Measurements from ENCODE around the gene PLCB1.

PLCB1 gene

DNA sequence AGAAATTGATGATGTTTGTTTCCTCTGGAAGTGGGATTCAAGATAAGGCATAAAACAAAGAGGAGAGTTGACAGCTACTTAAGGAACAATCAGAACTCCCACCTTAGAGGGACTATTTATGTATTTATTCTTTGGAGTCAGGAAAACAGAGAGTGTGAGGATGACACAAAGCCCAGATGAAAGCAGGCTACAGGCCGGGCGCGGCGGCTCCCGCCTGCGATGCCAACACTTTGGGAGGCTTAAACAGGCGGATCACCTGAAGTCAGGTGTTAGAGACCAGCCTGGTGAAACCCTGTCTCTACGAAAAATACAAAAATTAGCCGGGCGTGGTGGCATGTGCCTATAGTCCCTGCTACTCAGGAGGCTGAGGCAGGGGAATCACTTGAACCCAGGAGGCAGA lies 543.8 kb downstream of the PLCB1 start:
- Histone ChIP-seq H3K27ac (ENCODE audit: low read length) (no peak overlapping the region), H3K4me1 (ENCODE audit: insufficient read depth, low read length) (peaks cover 8% of the 10 kb centered on the region), H3K27me3 (ENCODE audit: insufficient read depth, low read length) (no peaks in the 10 kb centered on the region), H3K9me3 (ENCODE audit: insufficient read depth, low read depth, low read length) (no peaks in the 10 kb centered on the region), H3K9ac (ENCODE audit: low read depth, low read length) (no peak overlapping the region), H3K4me3 (ENCODE audit: low read length) (no peak overlapping the region), H3K36me3 (ENCODE audit: insufficient read depth, low read depth, low read length) (no peaks in the 10 kb centered on the region)

DNA sequence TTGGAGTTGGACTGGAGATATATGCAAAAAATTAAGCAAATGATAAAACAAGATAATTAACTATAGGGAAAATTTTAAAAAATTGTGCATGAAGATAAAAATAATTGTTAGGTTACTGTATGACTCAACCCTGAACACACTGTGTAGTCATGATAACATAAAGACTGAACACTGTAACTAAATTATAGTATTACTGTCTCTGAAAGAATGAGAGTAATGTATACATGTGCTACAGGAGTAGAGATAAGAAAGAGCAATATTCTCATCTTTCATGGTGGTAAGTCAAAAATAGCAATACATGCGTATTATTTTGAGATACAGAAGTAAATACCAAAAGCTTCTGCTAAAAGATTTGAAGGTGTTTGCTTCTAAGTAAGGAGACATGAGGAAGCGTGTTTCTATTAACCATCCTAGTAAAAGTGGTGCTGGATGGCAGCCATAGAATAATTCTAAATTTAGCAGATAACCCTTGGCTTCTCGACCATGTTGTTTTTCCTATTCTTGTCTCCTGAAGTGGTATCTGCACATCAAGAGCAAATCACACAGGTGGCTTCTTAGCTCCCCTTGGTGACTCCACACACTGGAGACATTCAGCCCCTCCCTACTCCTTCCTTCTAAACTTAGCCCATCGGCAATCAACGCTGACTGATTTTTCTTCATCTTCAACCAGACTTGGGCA lies 546.2 kb downstream of the PLCB1 start:
- Histone ChIP-seq H3K4me1 (ENCODE audit: insufficient read depth, low read length) (no peaks in the 10 kb centered on the region), H3K4me3 (ENCODE audit: low read length) (no peak overlapping the region), H3K36me3 (ENCODE audit: insufficient read depth, low read depth, low read length) (no peaks in the 10 kb centered on the region), H3K27ac (ENCODE audit: low read length) (no peak overlapping the region), H3K27me3 (ENCODE audit: insufficient read depth, low read length) (no peaks in the 10 kb centered on the region), H3K9me3 (ENCODE audit: insufficient read depth, low read depth, low read length) (no peaks in the 10 kb centered on the region), H3K9ac (ENCODE audit: low read depth, low read length) (no peak overlapping the region)

- no peak overlapping the region for H3K9ac ChIP-seq (ENCODE audit: low read depth, low read length)
- no peak overlapping the region for H3K4me3 ChIP-seq (ENCODE audit: low read length)
- peaks cover 15% of the 10 kb centered on the region for H3K9me3 ChIP-seq (ENCODE audit: insufficient read depth, low read depth, low read length)
- H3K27me3 ChIP-seq (ENCODE audit: insufficient read depth, low read length): no peaks in the 10 kb centered on the region
- H3K27ac ChIP-seq (ENCODE audit: low read length): no peak overlapping the region
- no peaks in the 10 kb centered on the region for H3K36me3 ChIP-seq (ENCODE audit: insufficient read depth, low read depth, low read length)
- no peaks in the 10 kb centered on the region for H3K4me1 ChIP-seq (ENCODE audit: insufficient read depth, low read length)
These were observed 557.3 kb downstream of the PLCB1 start for GRCh38 chr20:8689337-8689736.

DNA sequence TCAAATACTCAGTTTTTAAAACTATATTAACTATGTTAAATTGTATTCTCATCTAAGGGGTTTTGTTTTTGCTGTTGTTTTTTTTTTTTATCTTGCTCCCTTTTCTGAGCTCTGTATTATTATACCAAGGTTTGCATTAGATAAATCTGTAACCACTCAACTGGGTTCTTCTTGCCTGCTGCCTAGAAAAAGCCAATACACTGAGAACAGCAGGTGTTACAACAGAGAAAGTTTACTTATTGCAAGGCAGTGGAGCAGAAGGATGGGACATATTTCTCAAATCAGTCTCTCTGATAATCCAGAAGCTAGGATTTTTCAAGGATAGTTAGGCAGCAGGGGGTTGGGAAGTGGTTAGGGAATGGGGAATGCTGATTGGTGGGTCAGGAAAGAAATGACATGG lies 558.0 kb downstream of the PLCB1 start:
- no peaks in the 10 kb centered on the region for H3K36me3 ChIP-seq (ENCODE audit: insufficient read depth, low read depth, low read length)
- no peaks in the 10 kb centered on the region for H3K27me3 ChIP-seq (ENCODE audit: insufficient read depth, low read length)
- no peak overlapping the region for H3K27ac ChIP-seq (ENCODE audit: low read length)

DNA sequence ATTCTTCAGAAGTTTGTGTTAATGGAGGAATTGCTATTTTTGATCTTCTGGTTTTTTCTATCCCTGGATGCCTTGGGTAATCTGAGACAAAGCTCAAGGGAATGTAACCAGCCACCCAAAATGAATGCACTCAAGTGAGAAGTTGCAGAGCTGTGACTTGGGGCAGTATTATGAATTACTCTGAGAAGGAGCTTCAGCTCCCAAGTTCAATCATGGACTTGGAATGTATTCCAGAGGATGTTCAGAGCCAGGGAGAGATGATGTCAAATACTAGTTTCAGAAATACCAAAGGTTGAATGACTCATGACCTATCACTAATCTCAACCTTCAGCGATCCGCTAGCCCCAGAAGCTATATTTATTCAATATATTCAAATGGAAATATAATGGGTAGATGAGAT lies 561.6 kb downstream of the PLCB1 start:
- Histone ChIP-seq H3K9me3 (ENCODE audit: insufficient read depth, low read depth, low read length) (peaks cover 15% of the 10 kb centered on the region), H3K4me3 (ENCODE audit: low read length) (no peak overlapping the region), H3K4me1 (ENCODE audit: insufficient read depth, low read length) (no peaks in the 10 kb centered on the region), H3K36me3 (ENCODE audit: insufficient read depth, low read depth, low read length) (no peaks in the 10 kb centered on the region), H3K27ac (ENCODE audit: low read length) (no peak overlapping the region), H3K9ac (ENCODE audit: low read depth, low read length) (no peak overlapping the region), H3K27me3 (ENCODE audit: insufficient read depth, low read length) (no peaks in the 10 kb centered on the region)

More for the DNA sequence above, 558.0 kb downstream of the PLCB1 start:
- no peak overlapping the region for H3K4me3 ChIP-seq (ENCODE audit: low read length)
- H3K9ac ChIP-seq (ENCODE audit: low read depth, low read length): no peak overlapping the region
- H3K9me3 ChIP-seq (ENCODE audit: insufficient read depth, low read depth, low read length): peaks cover 15% of the 10 kb centered on the region
- H3K4me1 ChIP-seq (ENCODE audit: insufficient read depth, low read length): no peaks in the 10 kb centered on the region

GRCh38 chr20:8700756-8701155 lies 568.7 kb downstream of the PLCB1 start:
- Histone ChIP-seq H3K27me3 (ENCODE audit: insufficient read depth, low read length) (no peaks in the 10 kb centered on the region), H3K27ac (ENCODE audit: low read length) (no peak overlapping the region), H3K9ac (ENCODE audit: low read depth, low read length) (no peak overlapping the region), H3K4me1 (ENCODE audit: insufficient read depth, low read length) (no peaks in the 10 kb centered on the region), H3K4me3 (ENCODE audit: low read length) (no peak overlapping the region), H3K9me3 (ENCODE audit: insufficient read depth, low read depth, low read length) (no peaks in the 10 kb centered on the region), H3K36me3 (ENCODE audit: insufficient read depth, low read depth, low read length) (no peaks in the 10 kb centered on the region)

- Histone ChIP-seq H3K27me3 (ENCODE audit: insufficient read depth, low read length) (no peaks in the 10 kb centered on the region), H3K9ac (ENCODE audit: low read depth, low read length) (no peak overlapping the region), H3K36me3 (ENCODE audit: insufficient read depth, low read depth, low read length) (no peaks in the 10 kb centered on the region), H3K4me1 (ENCODE audit: insufficient read depth, low read length) (no peaks in the 10 kb centered on the region), H3K9me3 (ENCODE audit: insufficient read depth, low read depth, low read length) (no peaks in the 10 kb centered on the region), H3K27ac (ENCODE audit: low read length) (no peak overlapping the region), H3K4me3 (ENCODE audit: low read length) (no peak overlapping the region)
These were observed 575.1 kb downstream of the PLCB1 start for GRCh38 chr20:8706961-8707700.

DNA sequence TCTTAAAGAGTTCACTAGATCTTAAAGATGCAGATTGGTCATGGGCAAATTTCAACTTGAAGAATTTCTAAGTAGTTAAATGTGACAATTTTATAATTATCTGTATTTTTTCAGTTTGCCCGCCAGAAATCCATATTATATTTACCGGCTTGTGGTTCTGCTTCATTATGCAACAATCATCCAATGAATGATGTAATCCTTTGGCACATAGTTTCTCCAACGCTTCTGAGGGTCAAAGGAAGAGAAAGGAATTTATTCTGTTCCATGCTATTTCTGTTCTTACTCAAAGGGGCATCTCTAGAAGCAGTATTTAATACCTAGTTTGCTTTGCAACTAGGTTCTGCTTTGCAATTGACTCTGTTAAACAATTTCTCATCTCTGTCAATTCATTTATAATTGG lies 577.6 kb downstream of the PLCB1 start:
- Histone ChIP-seq H3K4me3 (ENCODE audit: low read length) (no peak overlapping the region), H3K4me1 (ENCODE audit: insufficient read depth, low read length) (peaks cover 3% of the 10 kb centered on the region; the same call in 1 of the 2 replicates), H3K9me3 (ENCODE audit: insufficient read depth, low read depth, low read length) (no peaks in the 10 kb centered on the region), H3K9ac (ENCODE audit: low read depth, low read length) (no peak overlapping the region), H3K27me3 (ENCODE audit: insufficient read depth, low read length) (no peaks in the 10 kb centered on the region), H3K27ac (ENCODE audit: low read length) (no peak overlapping the region), H3K36me3 (ENCODE audit: insufficient read depth, low read depth, low read length) (no peaks in the 10 kb centered on the region)

GRCh38 chr20:8711501-8711900 lies 579.4 kb downstream of the PLCB1 start:
- no peaks in the 10 kb centered on the region for H3K9me3 ChIP-seq (ENCODE audit: insufficient read depth, low read depth, low read length)
- H3K36me3 ChIP-seq (ENCODE audit: insufficient read depth, low read depth, low read length): no peaks in the 10 kb centered on the region
- H3K4me1 ChIP-seq (ENCODE audit: insufficient read depth, low read length): peaks cover 3% of the 10 kb centered on the region; the same call in 1 of the 2 replicates
- no peak overlapping the region for H3K9ac ChIP-seq (ENCODE audit: low read depth, low read length)
- H3K4me3 ChIP-seq (ENCODE audit: low read length): no peak overlapping the region
- no peaks in the 10 kb centered on the region for H3K27me3 ChIP-seq (ENCODE audit: insufficient read depth, low read length)
- H3K27ac ChIP-seq (ENCODE audit: low read length): no peak overlapping the region

- Histone ChIP-seq H3K4me3 (ENCODE audit: low read length) (no peak overlapping the region), H3K4me1 (ENCODE audit: insufficient read depth, low read length) (peaks cover 3% of the 10 kb centered on the region; the same call in 1 of the 2 replicates), H3K36me3 (ENCODE audit: insufficient read depth, low read depth, low read length) (no peaks in the 10 kb centered on the region), H3K9ac (ENCODE audit: low read depth, low read length) (no peak overlapping the region), H3K27ac (ENCODE audit: low read length) (no peak overlapping the region), H3K27me3 (ENCODE audit: insufficient read depth, low read length) (no peaks in the 10 kb centered on the region), H3K9me3 (ENCODE audit: insufficient read depth, low read depth, low read length) (no peaks in the 10 kb centered on the region)
These were observed 582.1 kb downstream of the PLCB1 start for GRCh38 chr20:8714206-8714605.

DNA sequence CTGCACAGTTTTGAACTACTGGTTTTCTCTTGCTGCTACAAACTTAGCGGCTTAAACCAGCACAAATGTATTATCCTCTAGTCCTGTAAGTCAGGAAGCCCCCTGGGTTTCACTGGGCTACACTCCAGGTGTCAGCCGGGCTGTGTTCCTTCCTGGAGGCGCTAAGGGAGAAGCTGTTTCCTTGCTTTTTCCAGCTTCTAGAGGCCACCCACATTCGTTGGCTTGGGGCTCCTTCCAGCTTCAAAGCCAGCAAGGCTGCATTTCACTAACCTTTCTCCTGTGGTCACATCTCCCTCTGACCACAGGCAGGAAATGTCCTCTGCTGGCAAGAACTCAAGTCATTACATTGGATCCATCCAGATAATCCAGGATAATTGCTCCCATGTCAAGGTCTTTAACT lies 586.2 kb downstream of the PLCB1 start:
- Histone ChIP-seq H3K27ac (ENCODE audit: low read length) (no peak overlapping the region), H3K27me3 (ENCODE audit: insufficient read depth, low read length) (no peaks in the 10 kb centered on the region), H3K4me1 (ENCODE audit: insufficient read depth, low read length) (peaks cover 3% of the 10 kb centered on the region; the same call in 1 of the 2 replicates), H3K36me3 (ENCODE audit: insufficient read depth, low read depth, low read length) (no peaks in the 10 kb centered on the region), H3K9me3 (ENCODE audit: insufficient read depth, low read depth, low read length) (no peaks in the 10 kb centered on the region), H3K4me3 (ENCODE audit: low read length) (no peak overlapping the region), H3K9ac (ENCODE audit: low read depth, low read length) (no peak overlapping the region)

- H3K9me3 ChIP-seq (ENCODE audit: insufficient read depth, low read depth, low read length): no peaks in the 10 kb centered on the region
- H3K9ac ChIP-seq (ENCODE audit: low read depth, low read length): no peak overlapping the region
These were observed 588.0 kb downstream of the PLCB1 start for GRCh38 chr20:8720089-8720488.

More at GRCh38 chr20:8720089-8720488, 588.0 kb downstream of the PLCB1 start:
- H3K4me3 ChIP-seq (ENCODE audit: low read length): no peak overlapping the region
- no peaks in the 10 kb centered on the region for H3K27me3 ChIP-seq (ENCODE audit: insufficient read depth, low read length)
- H3K4me1 ChIP-seq (ENCODE audit: insufficient read depth, low read length): no peaks in the 10 kb centered on the region
- no peaks in the 10 kb centered on the region for H3K36me3 ChIP-seq (ENCODE audit: insufficient read depth, low read depth, low read length)
- no peak overlapping the region for H3K27ac ChIP-seq (ENCODE audit: low read length)

All from iPS-20b (cell line).